ENCODE data around the gene TBCB.
"Not testable (repeated sequence)": the region's sequence is repeated elsewhere in the genome, so short reads cannot be mapped to it uniquely, and the experiment has no call there.

TBCB gene

GRCh38 chr19:36103040-36103626 is 12.1 kb upstream of the TBCB start:
- no peak for DNase-seq

DNA sequence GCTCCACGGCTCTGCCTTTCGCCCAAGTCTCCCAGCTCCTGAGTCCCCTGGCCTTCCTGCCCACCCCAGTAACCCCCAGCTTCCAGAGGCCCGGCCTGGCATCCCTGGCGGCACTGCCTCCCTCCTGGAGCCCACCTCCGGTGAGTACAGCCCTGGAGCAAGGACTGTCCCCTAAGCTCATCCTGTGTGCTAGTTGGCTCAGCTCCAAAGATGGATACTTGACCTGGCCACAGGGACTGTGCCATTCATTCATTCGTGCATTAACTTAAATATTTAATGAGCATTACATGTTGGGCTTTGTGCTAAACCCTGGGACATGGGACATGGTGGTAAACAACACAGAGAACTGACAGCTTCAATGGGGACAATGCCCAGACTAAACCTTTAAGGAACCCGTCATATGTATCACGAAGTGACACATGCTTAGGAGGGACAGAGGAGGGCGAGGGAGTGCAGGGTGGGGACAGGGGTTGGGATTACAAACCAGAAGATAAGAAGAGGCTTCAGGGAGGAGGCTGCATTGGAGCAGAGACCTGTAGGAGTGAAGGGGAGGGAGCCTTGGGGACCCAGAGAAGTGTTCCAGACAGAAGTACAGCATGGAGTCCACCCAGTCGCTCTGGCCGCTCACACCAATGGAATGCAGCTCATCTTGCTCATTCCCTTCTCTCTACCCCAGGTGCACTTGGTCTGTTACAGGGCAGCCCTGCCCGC is 11.3 kb upstream of the TBCB start:
- no peak for DNase-seq

DNA sequence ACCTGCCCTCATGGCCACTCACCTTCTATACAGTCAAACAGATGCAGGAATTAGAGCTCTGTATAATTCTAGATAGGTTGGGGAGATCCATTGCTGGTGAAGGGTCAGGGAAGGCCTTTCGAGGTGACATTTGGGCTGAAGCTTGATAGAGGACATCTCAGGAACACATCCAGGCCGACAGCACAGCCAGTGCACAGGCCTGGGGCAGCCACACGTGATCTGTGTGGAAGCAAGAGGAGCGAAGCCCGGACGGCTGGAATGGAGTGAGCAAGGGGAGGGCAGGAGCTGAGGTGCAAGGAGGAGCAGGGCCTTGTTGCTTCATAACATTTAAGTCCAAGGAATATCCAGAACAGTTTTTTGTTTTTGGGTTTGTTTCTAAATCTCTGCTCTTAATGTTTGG is 8.8 kb upstream of the TBCB start:
- DNase-seq = no peak

DNA sequence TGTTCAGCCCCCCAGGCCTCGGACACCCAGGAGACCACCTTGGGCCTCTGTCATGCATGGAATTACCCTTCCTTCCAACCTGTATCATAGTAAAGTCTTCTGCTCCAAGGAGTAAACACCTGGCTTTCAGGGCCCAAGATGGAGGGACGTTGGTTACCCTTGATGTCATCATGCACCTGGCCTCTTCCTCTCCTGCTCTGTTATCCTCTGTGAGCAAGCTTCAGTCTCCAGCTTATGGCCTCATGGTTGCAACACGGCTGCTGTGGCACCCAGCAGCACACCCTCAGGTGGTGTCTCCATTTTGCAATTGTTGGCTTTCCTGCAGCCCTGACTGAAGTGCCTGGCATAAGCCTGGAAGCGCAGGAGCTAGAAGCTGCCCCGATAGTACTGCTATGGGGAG is 8.3 kb upstream of the TBCB start:
- no peak for DNase-seq

- DNase-seq = no peak
These were observed 6.6 kb upstream of the TBCB start for GRCh38 chr19:36108684-36109083.

DNA sequence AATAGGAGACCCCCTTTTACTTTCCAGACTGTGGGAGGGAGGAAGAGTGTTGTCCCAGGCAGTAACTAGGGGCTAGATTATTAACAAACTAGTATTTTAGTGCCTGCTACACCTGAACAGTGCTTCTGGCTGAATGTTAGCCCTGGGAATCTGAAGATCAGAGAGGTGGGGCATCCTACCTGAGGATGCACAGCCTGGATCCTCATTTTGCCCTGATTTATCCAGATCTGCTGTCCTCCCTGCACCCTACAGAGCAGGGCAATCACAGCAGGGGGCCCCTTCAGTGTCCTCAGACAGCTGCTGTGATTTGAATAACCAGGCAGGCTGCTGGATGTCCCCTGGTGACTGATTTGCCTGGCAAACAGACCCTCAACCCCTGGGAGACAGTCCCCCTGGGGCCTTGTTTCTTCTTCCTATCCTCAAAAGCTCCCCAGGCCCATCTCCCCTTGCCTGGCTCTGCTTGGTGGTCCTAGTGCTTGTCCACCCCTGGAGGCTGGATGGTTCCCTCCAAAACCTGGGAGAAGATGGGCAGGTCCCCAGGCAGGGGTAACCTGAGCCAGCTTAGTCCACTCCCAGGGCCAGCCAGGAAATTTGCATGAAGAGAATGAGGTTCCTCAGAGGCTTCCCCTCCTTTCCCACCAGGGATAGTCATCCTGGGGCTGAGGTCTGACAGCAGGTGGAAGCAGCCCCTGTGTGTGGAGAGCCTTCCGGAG is 4.6 kb upstream of the TBCB start, which contains the start of gene OVOL3:
OVOL3 (plus strand) TSS at position 657 of the 713 bp plus-strand sequence. CDS start 60 bp downstream, outside the sequence.
- no peak for DNase-seq

DNA sequence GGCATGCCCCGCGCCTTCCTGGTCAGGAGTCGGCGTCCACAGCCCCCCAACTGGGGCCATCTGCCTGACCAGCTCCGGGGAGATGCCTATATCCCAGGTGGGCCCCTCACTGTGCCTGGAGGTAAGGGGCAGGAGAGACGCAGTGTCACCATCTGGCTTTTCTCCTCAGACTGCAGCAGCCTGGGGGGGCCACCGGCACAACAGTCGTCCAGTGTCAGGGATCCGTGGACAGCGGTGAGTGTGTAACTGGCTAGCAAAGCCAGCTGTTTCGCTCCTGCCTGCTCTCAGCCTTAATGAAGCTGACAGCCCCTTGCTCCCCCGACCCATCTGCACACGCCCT is 4.1 kb upstream of the TBCB start:
- no peak for DNase-seq

DNA sequence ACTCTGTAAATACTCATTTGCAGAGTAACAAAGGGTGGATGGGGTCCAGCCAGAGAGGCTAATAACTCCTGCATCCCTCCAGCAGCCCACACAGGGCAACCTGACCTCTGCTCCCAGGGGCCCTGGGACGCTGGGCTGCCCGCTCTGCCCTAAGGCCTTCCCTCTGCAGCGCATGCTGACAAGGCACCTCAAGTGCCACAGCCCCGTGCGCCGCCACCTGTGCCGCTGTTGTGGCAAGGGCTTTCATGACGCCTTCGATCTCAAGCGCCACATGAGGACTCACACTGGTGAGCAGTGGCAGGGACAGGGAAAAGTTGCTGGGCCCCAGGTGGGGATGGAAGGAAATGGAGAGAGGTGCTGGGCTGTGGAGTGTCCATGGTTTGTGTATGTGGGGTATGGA is 2.6 kb upstream of the TBCB start:
- no peak for DNase-seq

DNA sequence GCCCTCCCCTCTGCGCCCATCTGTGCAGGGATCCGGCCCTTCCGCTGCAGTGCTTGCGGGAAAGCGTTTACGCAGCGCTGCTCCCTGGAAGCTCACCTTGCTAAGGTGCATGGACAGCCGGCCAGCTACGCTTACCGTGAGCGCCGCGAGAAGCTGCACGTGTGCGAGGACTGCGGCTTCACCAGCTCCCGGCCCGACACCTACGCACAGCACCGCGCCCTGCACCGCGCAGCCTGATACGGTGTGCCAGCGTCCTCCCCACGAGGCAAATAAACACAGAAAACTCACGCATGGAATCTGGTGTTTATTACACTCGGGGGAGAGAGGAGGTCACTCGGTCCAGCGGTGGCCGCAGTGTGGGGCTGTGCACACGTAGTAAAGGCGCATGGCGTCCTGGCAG is 1.8 kb upstream of the TBCB start:
- no peak for DNase-seq

DNA sequence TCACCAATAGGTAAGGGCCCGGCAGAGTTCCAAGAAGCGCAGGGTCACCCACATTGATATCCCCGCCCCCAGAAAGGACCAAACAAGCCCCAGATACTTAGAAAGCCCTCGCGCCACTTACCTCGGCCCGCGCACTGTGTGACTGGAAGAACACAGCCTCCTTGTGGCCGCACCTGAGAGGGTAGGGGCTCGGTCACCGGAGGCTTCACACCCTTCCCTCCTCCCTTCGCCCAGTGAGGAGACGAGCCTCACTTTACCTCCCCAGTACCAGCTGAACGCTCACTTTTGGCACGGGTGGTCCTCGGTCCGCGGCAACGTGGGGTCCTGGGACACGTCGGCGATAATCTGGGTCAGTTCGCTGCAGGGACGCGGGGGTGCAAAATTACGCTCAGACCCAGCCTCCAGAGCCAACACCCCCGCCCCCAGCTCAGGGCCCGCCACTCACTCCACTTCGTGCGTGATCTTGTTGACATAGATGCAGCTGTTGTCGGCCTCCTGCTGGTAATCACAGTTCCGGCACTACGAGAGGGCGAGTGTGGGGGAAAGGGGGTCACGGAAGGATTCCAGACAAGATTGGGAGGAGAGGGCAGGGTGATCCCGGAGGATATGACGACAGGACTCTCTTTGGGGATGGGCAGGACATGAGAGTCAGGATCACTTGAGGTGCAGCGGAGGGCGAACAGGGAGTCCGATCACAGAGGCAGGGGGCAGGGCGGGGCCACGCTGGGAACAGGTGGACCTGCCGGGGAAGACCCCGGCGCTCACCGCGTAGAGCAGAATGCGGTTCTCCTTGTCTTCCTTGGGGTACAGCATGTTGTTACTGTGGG is 1.2 kb upstream of the TBCB start:
- no peak for DNase-seq

GRCh38 chr19:36114721-36115452 is 381 bp upstream of the TBCB start, which contains the start of gene POLR2I:
POLR2I (minus strand) TSS chr19:36114875; CDS start chr19:36114856, 19 bp downstream.
- peak; percentile 99 for DNase-seq

- no peak for DNase-seq
These were observed 1.0 kb downstream of the TBCB start for GRCh38 chr19:36116344-36116637.

DNA sequence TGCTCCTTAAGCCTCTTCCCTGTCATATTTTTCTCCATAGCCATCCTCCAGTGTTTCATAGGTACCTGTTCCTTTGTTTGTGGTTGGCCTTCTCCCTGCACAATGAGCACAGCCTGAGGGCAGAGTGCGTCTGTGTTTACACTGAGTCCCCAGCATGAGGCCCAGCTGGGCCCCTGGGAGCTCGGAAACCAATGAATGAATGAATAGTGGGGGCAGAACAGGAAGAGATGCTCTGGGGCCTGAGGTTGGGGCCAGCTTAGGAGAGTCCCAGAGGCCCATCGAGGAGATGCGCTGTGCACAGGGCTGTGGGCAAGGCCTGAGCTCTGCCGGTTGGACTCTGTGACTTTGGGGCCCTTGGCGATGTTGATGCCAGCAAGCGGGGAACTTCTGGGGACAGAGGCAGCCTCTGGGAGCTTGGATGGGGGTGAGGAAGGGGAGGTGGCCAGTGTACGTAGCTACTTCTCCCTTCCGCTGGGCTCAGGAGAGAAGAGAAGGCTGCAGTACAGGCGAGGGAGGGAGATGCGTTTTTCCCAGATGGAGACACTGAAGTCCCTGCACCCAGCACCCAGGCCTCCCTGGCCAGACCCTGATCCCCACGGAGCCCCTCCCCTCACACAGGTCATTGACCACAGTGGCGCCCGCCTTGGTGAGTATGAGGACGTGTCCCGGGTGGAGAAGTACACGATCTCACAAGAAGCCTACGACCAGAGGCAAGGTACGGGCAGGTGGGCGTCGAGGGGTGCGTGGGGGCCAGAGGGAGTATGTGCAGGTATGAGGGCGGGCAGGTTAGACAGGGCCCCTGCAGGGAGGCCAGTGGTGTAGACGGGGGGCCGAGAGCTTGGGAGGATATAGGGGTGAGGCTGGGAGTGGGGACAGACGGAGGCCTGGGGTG is 5.1 kb downstream of the TBCB start:
- no peak for DNase-seq

- DNase-seq = no peak
These were observed 5.7 kb downstream of the TBCB start for GRCh38 chr19:36120984-36121358.

- DNase-seq = no peak
These were observed 6.3 kb downstream of the TBCB start for GRCh38 chr19:36121486-36122124.

GRCh38 chr19:36125557-36125956 is 10.3 kb downstream of the TBCB start:
- no peak for DNase-seq

- no peak for DNase-seq
These were observed 13.1 kb downstream of the TBCB start for GRCh38 chr19:36128392-36128736.

- DNase-seq = not testable (repeated sequence)
These were observed 16.0 kb downstream of the TBCB start for GRCh38 chr19:36131221-36131620.

DNA sequence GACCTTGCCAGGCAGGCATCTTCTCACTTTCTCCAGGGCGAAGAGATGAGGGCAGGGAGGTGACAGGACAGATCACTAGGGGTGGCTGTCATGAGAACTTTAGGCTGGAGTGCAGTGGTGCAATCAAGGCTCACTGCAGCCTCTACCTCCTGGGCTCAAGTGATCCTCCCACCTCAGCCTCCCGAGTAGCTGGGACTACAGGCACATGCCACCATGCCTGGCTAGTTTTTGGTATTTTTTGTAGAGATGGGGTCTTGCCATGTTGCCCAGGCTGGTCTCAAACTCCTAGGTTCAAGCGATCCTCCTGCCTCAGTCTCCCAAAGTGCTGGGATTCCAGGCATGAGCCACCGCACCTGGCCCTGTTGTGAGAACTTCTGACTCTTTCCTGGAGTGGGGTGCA is 19.6 kb downstream of the TBCB start:
- DNase-seq = not testable (repeated sequence)

DNA sequence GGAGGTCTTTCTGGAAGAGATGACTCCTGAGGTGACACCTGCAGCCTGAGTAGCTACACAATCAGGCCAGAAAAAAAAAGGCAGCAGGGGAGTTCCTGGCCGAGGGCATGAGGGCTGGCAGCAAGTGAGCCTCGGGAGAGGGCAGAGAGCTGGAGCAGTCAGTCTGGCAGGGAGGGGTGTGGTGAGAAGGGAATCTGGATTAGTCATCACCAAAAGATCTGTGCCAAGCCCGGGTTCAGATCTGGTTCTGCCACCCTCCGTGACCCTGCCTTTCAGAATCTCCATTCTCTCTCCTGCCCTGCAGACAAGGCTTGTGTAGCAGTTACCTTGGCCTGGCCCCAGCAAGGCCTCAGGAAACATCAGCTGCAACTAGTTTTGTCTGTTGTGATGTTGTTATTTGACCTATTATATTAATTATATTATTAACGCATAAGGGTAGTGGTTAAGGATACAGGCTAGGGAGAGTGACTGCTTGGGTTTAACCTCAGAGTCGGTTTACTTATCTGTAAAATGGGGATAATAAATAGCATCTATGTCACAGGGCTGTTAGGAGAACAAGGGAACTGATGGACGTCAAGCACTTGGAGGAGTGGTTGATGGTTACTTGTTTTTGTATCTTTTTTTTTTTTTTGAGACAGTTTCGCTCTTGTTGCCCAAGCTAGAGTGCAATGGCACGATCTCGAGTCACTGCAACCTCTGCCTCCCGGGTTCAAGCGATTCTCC is 21.9 kb downstream of the TBCB start:
- DNase-seq = no peak

GRCh38 chr19:36139120-36139472 is 23.8 kb downstream of the TBCB start:
- DNase-seq = no peak

All from bone marrow (tissue), 2 donors.